ENCODE results near the gene ZNF263. TPM values are rescaled to one million over a fixed set of nuclear protein-coding genes. Genes with fewer than 3 reads are reported as not detected.

Gene ZNF263
- 65.2 and 65.9 TPM in 2 replicates for total RNA-seq (2014; rRNA removed; shearing (Covaris generic))
- total RNA-seq (2022): 27.6 and 27.9 TPM in 2 replicates
- Bru-seq, nascent RNA: percentile 65 among the genes with signal in this experiment
- BruChase-seq, experiment 1, labeled RNA remaining after a 6-hour chase: percentile 54 among the genes with signal in this experiment
- BruChase-seq, experiment 2, labeled RNA remaining after a 2-hour chase: percentile 73 among the genes with signal in this experiment
- long read RNA-seq, transcript ZNF263-205 (2 exons, 1,139 nt): minor isoform, 5 of 59 reads
- long read RNA-seq, transcript ZNF263-201 (6 exons, 3,830 nt): major isoform, 26 of 59 reads
- long read RNA-seq, partial matches to known transcripts: 2 of 59 reads
- long read RNA-seq, other reads (novel, unspliced or antisense): 24 of 59 reads

DNA sequence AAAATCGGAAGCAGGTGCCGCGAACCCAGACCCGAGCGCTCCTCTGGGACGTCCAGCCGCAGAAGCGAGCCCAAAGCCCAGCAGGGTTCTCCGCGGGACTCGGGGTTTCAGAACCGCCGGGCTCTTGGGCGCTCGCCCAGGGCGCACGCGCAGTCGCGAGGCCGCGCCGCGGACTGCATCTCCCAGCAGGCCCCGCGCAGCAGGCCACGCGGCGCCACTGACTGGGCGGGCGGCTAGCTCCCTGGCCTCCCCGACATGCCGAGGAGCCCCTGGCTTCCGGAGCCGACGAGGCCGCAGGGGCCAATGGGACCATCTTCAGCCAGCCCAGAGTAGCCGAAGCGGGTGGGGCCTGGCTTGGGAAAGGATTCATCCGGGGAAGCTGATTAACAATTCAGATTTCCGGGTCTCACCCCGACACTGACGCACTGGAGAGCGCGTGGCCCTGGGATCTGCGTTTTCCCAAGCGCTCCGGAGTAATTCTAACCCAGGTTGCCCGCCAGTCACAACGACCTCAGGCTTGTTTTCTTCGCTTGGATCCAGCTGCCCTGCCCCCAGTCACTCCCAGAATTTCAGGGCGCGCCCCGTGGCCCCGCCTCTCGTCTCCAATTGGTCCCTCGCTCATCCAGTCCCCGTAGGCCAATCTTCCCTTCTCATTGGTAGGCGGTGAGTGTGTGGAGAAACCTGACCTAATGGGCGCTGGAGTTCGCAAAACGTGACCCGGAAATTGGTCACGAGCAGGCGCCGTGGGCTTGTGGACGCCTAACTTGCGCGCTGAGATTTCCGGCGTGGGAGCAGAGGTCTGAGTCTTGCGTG, at the start of gene ZNF263:
TSS of gene ZNF263 (plus strand) at position 762 of the 813 bp plus-strand sequence. CDS start 328 bp downstream, outside the sequence.
- Histone ChIP-seq H3K9me2 (ENCODE audit: insufficient read depth, low read length) (no peaks in the 10 kb centered on the region), H3K4me1 (ENCODE audit: insufficient read depth, low read length, poor library complexity, severe bottlenecking) (peaks cover 29% of the 10 kb centered on the region), H3K27ac (ENCODE audit: low read depth, low read length, poor library complexity, severe bottlenecking) (peak within 1 kb of the TSS; percentile 86), H3K79me2 (ENCODE audit: insufficient read depth, low read depth, low read length) (peaks cover 45% of the 10 kb centered on the region), H3K4me3 (ENCODE audit: low read depth, low read length, poor library complexity, severe bottlenecking) (peak within 1 kb of the TSS; percentile 99), H3K4me2 (ENCODE audit: low read length) (peak within 1 kb of the TSS; percentile 98), H3K9me3 (ENCODE audit: low read length) (no peaks in the 10 kb centered on the region), H2AFZ (ENCODE audit: low read length) (peak within 1 kb of the TSS; percentile 85), H4K20me1 (ENCODE audit: insufficient read depth, low read length) (0 out of 2 replicates have a peak, but pooled peaks cover 8% of the 10 kb centered on the region), H3K36me3 (ENCODE audit: insufficient read depth, low read length) (peaks cover 30% of the 10 kb centered on the region)
- BruUV-seq (replicated peaks): TSS peak; percentile 76
- intact Hi-C loops (cut with micrococcal nuclease; ENCODE audit: unreplicated experiment): loop anchor here (1.0 to 5.0 kb wide), 6 partner anchors 18 to 174 kb away; partner anchors contain the start of gene ZNF200
- peak; percentile 97 for DNase-seq (ENCODE audit: low spot score)
- TF ChIP-seq, protein P1, sequence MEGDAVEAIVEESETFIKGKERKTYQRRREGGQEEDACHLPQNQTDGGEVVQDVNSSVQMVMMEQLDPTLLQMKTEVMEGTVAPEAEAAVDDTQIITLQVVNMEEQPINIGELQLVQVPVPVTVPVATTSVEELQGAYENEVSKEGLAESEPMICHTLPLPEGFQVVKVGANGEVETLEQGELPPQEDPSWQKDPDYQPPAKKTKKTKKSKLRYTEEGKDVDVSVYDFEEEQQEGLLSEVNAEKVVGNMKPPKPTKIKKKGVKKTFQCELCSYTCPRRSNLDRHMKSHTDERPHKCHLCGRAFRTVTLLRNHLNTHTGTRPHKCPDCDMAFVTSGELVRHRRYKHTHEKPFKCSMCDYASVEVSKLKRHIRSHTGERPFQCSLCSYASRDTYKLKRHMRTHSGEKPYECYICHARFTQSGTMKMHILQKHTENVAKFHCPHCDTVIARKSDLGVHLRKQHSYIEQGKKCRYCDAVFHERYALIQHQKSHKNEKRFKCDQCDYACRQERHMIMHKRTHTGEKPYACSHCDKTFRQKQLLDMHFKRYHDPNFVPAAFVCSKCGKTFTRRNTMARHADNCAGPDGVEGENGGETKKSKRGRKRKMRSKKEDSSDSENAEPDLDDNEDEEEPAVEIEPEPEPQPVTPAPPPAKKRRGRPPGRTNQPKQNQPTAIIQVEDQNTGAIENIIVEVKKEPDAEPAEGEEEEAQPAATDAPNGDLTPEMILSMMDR (conservative IDR thresholded peaks at IDR 0.05; ENCODE audit: low read length): no peak
- no peak for TF ChIP-seq EZH2phosphoT487 (IDR thresholded peaks at IDR 0.05; ENCODE audit: borderline replicate concordance, low read depth, low read length)
- ChIA-PET POLR2A (interaction anchor here (0.6 to 2.0 kb wide), 3 partner anchors 38 to 206 kb away, joined by 3 to 5 read pairs (median 3); partner anchors contain the start of gene ZNF174), CTCF (ENCODE audit: unreplicated experiment) (no interaction called here)

DNA sequence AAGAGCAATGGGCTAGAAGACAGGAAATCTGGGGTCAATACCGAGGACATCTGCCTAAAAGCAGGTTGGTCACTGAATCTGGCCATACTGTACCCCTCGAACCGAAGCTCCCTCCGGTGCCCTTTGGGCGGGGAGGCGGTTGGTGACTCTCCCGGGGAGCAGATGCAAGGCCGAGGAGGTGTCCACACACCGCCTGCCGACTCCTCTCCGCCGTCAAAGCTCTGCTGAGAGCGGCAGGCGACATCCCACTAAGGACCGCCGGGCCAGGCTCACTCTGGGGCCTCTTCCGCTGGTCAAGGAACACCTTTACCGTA, 48.8 kb upstream of the ZNF263 start:
- Histone ChIP-seq H4K20me1 (ENCODE audit: insufficient read depth, low read length) (no peaks in the 10 kb centered on the region), H2AFZ (ENCODE audit: low read length) (peak overlapping the region; percentile 63), H3K4me2 (ENCODE audit: low read length) (peak overlapping the region; percentile 87), H3K27ac (ENCODE audit: low read depth, low read length, poor library complexity, severe bottlenecking) (peak overlapping the region; percentile 72), H3K9me3 (ENCODE audit: low read length) (no peaks in the 10 kb centered on the region), H3K79me2 (ENCODE audit: insufficient read depth, low read depth, low read length) (peaks cover 16% of the 10 kb centered on the region; the same call in 1 of the 2 replicates), H3K36me3 (ENCODE audit: insufficient read depth, low read length) (peaks cover 43% of the 10 kb centered on the region), H3K4me3 (ENCODE audit: low read depth, low read length, poor library complexity, severe bottlenecking) (peak overlapping the region; percentile 92), H3K9me2 (ENCODE audit: insufficient read depth, low read length) (no peaks in the 10 kb centered on the region), H3K4me1 (ENCODE audit: insufficient read depth, low read length, poor library complexity, severe bottlenecking) (peaks cover 19% of the 10 kb centered on the region)
- intact Hi-C loops (cut with micrococcal nuclease; ENCODE audit: unreplicated experiment): no loop called here
- no peak for DNase-seq (ENCODE audit: low spot score)
- TF ChIP-seq EZH2phosphoT487 (IDR thresholded peaks at IDR 0.05; ENCODE audit: borderline replicate concordance, low read depth, low read length): no peak
- TF ChIP-seq, protein P1 (conservative IDR thresholded peaks at IDR 0.05; ENCODE audit: low read length): no peak
- ChIA-PET CTCF (ENCODE audit: unreplicated experiment) (interaction anchor here (0.5 kb wide), 1 partner anchor 206 kb away, joined by 4 read pairs; no protein-coding TSS in a partner anchor), POLR2A (no interaction called here)
- no TSS peak for BruUV-seq (replicated peaks)

Data from OCI-LY7 (cell line).